Raji (cell line): Measurements from ENCODE around the gene PDE9A.

Experiments
- POLR2A ChIP-seq: IDR thresholded peaks from 2 replicates; pipeline ENCODE4 v1.6.1; 2011; ENCODE audit warnings: low read depth, low read length, control low read depth; ENCODE audit not compliant: insufficient read depth

PDE9A gene

GRCh38 chr21:42656872-42657271 lies 3.5 kb downstream of the PDE9A start:
- no peak for TF ChIP-seq POLR2A

DNA sequence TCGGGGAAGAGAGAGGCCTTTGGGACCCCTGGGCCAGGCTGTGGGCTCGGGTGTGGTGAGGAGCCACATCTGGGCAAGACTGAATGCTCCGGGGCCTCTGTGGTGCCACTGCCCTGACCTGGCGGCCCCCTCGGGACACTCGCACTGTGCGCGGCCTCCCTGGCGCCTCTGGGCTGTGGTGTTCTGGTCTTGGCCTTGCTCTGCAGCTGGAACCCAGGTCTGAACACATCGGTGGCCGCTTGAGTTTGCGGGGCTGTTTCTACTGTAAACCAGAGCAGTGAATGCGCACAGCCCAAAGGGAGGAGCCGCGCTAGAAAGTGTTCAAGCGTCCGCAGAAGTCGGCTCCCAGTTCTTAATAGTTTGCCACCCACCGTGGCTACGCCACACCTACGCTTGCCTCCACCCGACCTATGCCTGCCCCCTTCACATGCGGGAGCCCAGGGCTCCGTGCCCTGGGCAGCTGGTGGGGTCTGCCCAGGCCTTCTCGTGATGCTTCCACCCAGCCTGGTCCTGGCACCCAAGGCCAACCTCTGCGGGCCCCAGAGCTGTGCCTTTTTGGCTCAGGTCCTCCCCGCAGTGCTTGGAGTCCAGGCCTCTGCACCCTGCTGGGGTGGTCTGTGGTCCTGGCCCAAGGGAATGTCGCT lies 4.4 kb downstream of the PDE9A start:
- no peak for TF ChIP-seq POLR2A

DNA sequence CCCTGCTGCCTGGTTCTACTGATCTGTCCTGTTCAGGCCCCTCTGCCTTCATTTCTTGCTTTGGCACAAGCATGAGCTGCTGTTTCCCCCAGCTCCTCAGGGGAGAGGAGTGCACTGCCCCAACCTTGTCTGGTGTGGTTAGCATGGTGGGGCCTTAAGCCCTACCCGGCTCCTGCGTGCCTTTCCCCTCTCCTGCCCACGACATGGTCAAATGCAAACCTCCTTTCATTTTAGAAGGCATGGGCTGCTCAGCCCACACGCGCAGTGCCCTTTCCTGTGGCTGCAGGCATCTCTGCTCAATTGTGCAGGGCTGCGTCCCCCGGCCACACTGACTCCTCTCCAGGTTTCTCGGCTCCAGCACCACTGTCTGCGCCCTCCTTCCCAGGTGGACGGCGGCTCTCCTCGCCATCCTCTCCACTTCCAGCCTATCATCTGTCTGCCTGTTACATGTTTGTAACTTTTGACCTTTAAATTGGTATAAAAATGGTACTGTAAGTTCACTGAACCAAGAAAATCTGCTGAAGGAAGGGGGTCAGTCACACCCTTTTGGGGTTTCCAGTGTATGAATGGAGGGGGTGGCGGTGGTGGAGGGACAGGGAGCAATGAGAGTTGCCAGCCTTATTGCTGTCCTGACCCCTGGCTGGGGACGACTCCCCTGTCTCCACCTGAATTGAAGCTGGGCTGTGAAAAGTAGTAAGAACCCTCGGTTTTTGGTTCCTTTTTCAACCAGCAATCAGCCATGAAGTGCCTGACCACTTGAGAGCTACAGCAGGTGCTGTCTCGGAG lies 5.1 kb downstream of the PDE9A start:
- no peak for TF ChIP-seq POLR2A

DNA sequence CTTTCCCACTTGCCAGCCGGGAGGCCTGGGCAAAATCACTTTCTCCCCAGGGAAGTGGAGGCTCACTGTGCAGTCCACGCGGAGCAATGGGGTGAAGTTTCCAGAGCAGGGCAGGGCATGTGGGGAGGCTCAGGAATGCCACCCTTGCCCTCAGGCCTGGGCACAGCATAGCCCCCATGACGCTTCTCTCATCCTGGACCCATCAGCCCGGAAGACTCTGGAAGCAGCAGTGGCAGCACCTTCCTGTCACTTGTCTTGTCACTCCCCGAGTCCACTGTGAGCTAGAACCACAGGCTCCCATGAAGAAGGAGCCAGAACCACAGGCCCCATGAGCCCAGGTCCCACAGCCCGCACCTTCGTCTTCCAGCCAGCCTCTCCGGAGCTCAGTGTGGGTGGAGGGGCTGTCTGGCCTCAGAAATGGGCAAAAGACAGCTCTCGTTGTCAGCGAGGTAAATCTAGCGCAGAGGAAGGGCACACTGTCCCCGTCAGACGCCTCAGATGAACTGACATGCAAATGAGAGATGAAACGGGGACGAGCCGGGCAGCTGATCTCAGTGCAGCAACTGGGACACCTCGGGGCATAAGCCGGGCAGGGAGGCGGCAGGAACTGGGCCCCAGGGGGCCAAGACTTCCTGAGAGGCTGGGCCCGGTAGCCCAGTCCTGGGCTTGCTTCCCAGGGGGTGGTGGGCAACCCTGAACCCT lies 6.1 kb downstream of the PDE9A start:
- peak; percentile 37; the same call in 1 of the 2 replicates for TF ChIP-seq POLR2A

DNA sequence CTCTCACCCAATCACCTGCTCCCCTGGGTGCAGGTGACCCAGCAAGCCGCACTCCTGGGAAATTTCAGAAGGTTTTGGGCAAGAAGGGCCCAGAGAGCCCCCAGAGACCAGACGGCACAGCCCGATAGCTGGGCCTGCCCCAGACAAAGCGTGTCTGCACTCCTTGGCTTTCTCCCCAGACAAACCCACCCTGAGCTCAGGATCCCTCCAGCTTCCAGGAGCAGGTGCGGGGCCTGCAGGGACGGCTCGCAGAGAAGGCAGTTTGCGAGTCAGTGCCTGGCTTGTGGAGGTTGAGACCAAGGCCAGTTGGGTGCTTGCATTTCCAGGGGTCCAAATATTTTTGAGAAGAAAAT lies 6.7 kb downstream of the PDE9A start:
- TF ChIP-seq POLR2A: no peak

DNA sequence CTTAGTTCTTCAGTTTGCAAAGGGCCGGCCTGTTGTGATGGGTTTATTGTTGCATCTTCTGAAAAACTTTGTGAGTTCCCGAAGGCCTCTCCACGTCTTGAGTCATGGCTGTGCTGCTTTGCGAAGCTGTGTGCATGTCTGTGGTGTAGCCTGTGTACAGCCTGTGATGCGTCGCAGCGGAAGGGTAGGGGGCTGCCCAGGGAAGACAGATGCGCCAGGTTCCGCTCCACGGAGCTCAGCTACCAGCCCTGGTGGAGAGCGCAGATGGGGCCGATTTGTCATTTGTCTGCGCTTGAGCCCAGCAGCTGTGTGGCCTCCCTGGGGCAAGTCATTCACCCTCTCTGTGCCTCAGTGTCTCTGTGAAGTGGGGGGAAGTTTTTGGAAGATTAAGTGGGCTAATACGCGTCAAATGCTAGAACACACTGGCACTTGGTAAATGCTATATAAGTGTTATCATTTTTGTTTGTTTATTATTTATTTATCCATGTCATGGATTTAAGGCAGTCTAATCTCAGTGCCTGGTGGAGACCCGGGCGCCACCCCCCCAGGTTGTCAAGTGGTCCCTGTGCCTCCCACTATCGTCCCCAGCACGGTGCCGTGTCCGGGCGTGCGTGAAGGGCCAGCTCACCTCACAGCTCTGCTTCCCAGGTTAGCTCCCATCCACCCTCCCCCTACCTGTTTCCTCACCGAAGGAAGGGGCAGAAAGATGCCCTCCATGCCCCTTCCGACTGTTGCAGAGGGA lies 8.4 kb downstream of the PDE9A start:
- no peak for TF ChIP-seq POLR2A

GRCh38 chr21:42662430-42663199 lies 9.2 kb downstream of the PDE9A start:
- TF ChIP-seq POLR2A: no peak

DNA sequence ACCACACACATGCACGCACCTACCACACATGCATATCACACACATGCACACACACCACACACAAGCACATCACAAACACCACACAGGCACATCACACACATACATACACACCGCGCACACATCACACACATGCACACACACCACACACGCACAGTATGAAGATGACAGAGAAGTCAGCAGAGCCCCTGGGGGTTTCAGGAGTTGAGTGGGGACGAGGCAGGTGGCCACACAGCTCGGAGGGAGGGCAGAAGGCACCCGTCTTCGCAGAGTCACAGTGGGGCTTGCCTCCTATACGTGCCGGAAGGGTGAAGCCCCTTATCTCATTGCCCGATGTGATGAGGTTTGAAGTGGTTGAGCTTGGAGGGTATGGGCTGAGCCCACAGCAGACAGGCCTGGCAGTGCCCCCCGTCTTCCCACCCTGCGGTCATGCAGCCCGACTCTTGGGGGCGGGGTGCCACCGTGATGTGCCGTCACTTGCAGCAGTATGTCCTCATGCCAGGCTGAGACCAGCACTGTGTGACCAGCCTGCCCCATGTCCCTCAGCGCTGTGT lies 9.9 kb downstream of the PDE9A start:
- TF ChIP-seq POLR2A: no peak

DNA sequence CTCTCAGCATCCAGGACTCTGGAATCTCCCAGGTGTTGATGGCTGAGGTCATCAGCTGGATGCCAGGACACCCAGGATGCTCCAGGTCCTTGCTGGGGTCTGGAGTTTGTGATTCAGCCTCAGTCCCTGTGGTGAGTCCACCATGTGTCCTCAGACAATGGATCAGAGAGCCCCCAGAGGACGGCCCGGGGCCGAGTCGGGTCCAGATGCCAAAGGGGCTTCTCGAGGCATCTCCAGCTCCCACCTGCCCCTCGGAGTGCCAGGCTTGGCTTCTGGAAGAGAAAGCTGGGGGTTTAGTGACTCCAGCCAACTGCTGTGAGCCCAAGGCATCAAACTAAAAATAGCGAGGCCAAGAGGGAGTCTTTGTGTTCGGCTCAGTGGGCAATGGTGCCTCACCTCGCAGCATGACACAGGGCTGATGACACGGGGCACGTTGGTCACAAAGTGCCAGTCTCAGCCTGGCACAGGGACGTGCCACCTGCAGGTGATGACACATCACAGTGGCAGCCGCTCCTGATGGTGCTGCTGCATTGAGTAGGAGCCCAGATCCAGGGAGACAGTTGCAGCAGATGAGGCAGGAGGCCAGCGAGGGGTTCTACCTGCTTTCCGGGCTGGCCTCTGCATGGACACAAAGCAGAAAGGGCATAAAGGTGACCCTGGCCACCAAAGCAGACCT lies 10.6 kb downstream of the PDE9A start:
- TF ChIP-seq POLR2A: no peak

DNA sequence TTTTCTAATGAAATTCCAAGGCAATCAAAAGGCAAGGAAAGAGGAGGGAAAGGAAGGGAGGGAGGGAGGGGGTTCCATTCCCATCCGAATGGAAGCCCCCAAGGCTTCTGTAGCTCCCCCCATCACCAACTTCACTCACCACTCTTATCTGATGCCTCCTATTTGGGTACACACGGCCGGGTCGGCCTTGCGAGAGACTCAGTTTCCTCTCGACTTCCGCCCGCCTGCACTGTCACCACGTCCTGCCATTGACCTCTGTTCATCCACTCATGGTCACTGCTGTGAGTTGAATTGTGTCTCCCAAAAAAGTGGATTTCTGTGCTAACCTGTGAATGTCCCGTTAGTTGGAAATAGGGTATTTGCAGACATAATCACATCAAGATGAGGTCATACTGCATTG lies 11.2 kb downstream of the PDE9A start:
- TF ChIP-seq POLR2A: no peak

GRCh38 chr21:42665026-42665425 lies 11.6 kb downstream of the PDE9A start:
- no peak for TF ChIP-seq POLR2A

GRCh38 chr21:42665484-42665883 lies 12.1 kb downstream of the PDE9A start:
- no peak for TF ChIP-seq POLR2A

- no peak for TF ChIP-seq POLR2A
Measured at GRCh38 chr21:42666023-42666747, 12.8 kb downstream of the PDE9A start.
